HAP-1 (cell line): ENCODE measurements around the gene PLCXD1.

ENCODE experiments used
- DNase-seq, 2 experiments: peaks; one replicate each; pipeline ENCODE4 v3.0.0-alpha.2; 2016 to 2020; ENCODE audit warnings: low spot score in 2 of 2
- H3K27me3 ChIP-seq: fragments of 250-450 bp; sonication (Bioruptor Pico); 2 replicates; pipeline ENCODE4 v1.5.1; 2020; ENCODE audit warnings: low read depth, mild to moderate bottlenecking, moderate library complexity
- H3K36me3 ChIP-seq: fragments of 250-450 bp; sonication (Bioruptor Pico); replicated peaks from 2 replicates; pipeline ENCODE4 v1.5.1; 2020; ENCODE audit warnings: mild to moderate bottlenecking
- H3K4me1 ChIP-seq: fragments of 250-450 bp; sonication (Bioruptor Pico); 2 replicates; pipeline ENCODE4 v1.5.1; 2020; ENCODE audit warnings: mild to moderate bottlenecking
- H3K4me3 ChIP-seq: fragments of 250-450 bp; sonication (Bioruptor Pico); 2 replicates; pipeline ENCODE4 v1.5.1; 2020; ENCODE audit warnings: mild to moderate bottlenecking, moderate library complexity
- H3K9me3 ChIP-seq: fragments of 250-450 bp; sonication (Bioruptor Pico); 2 replicates; pipeline ENCODE4 v1.5.1; 2020; ENCODE audit warnings: mild to moderate bottlenecking, moderate library complexity
- in situ Hi-C: fragments of 300-500 bp; cut with MboI; formaldehyde crosslinking; loops from 3 replicates; pipeline ENCODE4 v1.14.3; 2020; ENCODE audit warnings: low sequenced_read_pairs, inconsistent platforms, mixed read lengths

PLCXD1 gene

DNA sequence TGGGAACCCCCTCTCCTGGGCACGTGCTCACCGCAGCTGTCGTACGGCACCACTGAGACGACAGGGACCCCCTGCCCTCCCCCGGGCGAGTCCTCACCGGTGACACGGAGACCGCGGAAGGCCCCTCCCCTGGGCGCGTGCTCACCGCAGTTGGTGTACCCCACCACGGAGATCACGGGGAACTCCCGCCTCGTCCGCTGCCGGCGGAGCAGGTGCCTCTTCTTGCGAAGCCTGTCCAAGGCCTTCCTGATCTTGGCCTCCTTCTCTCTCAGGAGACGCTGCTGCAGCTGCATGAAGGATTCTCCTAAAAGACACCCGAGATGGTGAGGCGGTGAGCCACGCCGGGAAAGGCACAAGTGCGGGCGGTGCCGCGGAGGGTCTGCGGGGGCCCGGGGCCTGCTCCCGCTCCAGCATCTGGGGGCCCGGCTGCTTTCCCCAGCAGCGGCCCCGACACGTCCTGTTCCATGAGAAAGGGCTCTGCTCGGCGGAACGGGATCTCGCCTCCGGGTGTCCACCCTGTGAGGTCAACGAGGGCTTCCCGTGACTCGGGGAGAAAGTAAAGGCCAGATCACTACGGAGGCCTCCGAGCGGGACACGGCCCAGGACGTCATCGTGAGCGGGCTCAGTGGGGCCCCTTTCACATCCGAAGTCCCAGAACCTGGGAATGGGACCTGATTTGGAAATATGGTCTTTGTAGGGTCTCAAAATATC, 31.6 kb downstream of the PLCXD1 start:
- in situ Hi-C loops, result no loop called here
- DNase-seq, result no peak
- Histone ChIP-seq H3K9me3 (no peaks in the 10 kb centered on the region), H3K27me3 (no peaks in the 10 kb centered on the region), H3K4me3 (no peak overlapping the region), H3K4me1 (no peaks in the 10 kb centered on the region), H3K36me3 (peaks cover 40% of the 10 kb centered on the region)

DNA sequence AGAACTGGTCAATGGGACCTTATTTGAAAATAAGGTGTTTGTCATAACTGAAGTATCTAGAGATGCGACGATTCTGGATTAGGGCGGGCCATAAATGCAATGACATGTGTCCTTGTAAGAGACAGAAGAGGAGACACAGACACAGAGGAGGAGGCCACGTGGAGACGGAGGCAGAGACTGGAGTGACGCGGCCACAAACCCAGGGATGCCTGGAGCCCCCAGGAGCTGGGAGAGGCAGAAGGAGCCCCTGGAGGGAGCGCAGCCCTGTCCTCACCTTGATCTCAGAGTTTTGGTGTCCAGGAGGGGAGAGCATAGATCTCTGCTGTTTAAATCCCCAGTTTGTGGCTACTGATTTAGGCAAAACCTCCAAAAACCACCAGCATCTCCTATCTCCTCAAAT, 32.4 kb downstream of the PLCXD1 start:
- H3K36me3 ChIP-seq, result peaks cover 37% of the 10 kb centered on the region

DNA sequence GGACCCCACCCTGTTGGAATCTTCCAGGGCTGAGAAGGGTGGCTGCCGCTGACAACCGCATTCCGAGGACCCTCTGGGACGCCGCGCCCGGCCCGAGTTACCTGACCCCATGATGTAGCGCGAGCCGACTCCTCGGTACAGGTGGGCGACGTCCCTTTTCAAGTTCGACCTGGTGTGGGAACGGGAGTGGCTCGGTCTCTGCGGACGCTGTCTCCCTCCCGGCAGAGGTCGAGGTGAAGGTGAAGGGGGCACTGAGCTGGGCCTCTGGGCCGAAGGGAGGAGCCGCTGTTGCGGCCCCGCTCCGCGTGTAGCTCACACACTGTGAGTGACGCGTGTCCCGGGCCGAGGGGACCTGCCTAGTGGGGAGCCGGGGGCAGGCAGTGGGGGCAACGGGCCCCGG, 32.9 kb downstream of the PLCXD1 start:
- no peak for DNase-seq
- Histone ChIP-seq H3K4me3 (no peak overlapping the region), H3K9me3 (no peaks in the 10 kb centered on the region), H3K27me3 (no peaks in the 10 kb centered on the region), H3K4me1 (no peaks in the 10 kb centered on the region), H3K36me3 (peaks cover 36% of the 10 kb centered on the region)
- in situ Hi-C loops, result no loop called here

More for the DNA sequence above, 32.4 kb downstream of the PLCXD1 start:
- no peak for DNase-seq
- Histone ChIP-seq H3K9me3 (no peaks in the 10 kb centered on the region), H3K4me3 (no peak overlapping the region), H3K4me1 (no peaks in the 10 kb centered on the region), H3K27me3 (no peaks in the 10 kb centered on the region)
- in situ Hi-C loops, result no loop called here

DNA sequence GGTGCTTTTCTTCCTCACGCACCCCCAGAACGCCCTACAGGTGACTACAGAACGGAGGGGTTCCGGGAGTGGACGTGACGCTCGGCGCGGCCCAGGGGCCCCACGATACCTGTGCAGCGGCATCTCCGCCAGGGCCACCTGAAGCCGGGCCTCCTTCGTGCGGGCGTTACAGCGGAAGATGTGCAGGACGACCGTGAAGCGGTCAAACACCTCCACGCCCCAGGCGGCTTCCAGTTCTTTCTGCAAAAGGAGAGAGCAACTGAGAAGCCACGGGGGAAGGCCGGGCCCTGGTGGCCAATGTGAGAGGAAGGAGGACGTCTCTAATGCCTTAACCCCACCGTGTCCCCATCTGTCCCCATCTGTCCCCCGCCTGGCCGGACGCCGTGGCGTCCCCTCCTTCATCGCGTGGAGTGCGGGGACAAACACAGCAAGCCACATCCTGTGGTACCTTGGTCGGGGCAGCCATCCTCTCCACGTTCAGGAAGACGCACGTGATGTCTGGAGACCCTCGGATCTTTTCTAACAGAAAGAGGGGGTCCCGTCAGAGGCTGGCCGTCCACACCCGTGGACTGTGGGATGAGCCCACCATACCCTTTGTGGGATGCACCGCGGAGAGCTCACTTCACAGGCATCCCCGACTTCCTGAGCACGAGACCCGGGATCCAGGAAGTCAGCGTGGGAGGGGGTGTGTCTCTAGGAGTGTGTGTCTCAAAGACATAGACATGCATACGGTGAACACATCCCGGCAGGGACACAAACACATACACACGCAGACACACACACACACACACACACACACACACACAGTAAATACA, 33.8 kb downstream of the PLCXD1 start:
- no peaks in the 10 kb centered on the region for H3K27me3 ChIP-seq
- in situ Hi-C loops, result loop anchor here (5.0 kb wide), 1 partner anchor 38 kb away; no protein-coding TSS in a partner anchor
- peaks cover 34% of the 10 kb centered on the region for H3K36me3 ChIP-seq
- no peak for DNase-seq
- no peak overlapping the region for H3K4me3 ChIP-seq
- no peaks in the 10 kb centered on the region for H3K4me1 ChIP-seq
- H3K9me3 ChIP-seq, result no peaks in the 10 kb centered on the region

DNA sequence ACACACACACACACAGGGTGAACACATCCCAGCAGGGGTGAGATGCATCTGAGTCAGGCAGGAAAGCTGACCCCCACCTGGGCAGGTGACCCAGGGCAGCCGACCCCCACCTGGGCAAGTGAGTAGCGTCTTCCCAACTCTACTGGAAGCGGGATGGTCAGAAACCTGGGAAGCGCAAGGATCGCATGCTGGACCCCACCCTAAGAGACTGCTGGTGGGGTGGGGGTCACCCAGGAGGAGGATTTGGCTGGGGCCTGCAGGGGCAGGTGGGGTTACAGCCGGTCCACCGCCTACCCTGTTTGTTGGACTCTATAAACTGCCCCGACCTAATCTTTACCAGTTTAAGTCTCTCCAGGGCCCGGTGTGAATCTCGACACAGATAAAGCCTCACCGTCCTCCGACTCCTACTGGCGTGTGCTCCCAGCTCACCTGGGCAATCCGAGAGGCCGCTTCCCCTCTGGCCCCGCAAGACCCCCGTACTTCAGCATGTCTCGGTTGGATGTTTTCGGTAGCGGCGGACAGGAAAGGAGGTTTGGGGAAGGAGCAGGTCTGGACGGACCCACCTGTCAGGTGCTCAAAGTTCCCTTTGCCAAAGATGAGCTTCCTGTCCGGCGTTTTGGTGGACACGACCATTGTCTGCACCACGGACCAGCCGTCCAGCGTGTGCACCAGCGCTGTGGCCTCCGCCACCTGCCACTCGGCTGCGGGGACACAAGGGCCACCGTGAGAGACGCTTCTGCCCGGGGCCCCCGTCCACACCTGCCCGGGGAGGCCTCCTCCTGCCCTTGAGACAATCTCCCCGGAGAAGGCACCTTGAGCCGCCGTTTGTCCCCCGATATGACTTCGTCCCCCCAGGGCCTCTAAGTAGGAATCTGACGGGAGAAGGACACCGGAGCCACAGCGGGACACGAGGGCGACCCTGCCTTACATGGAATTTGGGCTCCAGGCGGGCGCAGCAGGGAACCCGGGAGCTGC, 35.5 kb downstream of the PLCXD1 start:
- in situ Hi-C loops, result loop anchor here (5.0 kb wide), 1 partner anchor 39 kb away; no protein-coding TSS in a partner anchor
- no peaks in the 10 kb centered on the region for H3K27me3 ChIP-seq
- H3K4me1 ChIP-seq, result no peaks in the 10 kb centered on the region
- H3K9me3 ChIP-seq, result no peaks in the 10 kb centered on the region
- H3K4me3 ChIP-seq, result 0 out of 2 replicates have a peak overlapping the region, but pooled peaks have one; percentile 10
- H3K36me3 ChIP-seq, result peaks cover 30% of the 10 kb centered on the region
- DNase-seq, result no peak

DNA sequence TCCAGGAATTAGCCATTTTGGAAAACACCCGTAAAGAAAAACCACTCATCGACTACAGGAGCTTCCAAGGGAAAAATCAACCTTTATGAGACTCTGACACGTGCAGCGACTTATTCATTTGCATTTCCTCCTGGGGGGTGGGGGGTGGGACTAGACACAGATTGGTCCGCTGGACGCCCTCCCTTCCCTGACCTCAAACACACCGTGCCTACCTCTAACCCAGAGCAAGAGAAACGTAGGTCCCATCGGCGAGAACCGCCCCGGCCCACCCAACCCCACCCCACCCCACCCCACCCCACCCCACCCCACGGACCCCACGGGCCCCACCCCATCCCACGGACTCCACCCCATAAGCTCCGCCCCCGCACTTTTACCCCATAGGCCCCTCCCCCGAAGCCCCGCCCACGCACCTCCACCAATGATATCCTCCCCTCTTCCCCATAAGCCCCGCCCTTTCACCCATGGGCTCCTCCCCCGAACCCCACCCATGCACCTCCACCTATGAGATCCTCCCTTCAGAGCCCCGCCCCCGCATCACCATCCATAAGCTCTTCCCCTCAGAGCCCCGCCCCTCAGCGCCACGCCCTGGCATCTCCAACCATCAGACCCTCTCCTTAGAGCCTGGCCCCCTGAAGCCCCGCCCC, 36.4 kb downstream of the PLCXD1 start:
- no peak for DNase-seq
- Histone ChIP-seq H3K4me3 (peak overlapping the region; percentile 94; the same call in 1 of the 2 replicates), H3K9me3 (no peaks in the 10 kb centered on the region), H3K27me3 (no peaks in the 10 kb centered on the region), H3K36me3 (peaks cover 24% of the 10 kb centered on the region), H3K4me1 (no peaks in the 10 kb centered on the region)
- in situ Hi-C loops, result loop anchor here (5.0 kb wide), 1 partner anchor 40 kb away; no protein-coding TSS in a partner anchor

DNA sequence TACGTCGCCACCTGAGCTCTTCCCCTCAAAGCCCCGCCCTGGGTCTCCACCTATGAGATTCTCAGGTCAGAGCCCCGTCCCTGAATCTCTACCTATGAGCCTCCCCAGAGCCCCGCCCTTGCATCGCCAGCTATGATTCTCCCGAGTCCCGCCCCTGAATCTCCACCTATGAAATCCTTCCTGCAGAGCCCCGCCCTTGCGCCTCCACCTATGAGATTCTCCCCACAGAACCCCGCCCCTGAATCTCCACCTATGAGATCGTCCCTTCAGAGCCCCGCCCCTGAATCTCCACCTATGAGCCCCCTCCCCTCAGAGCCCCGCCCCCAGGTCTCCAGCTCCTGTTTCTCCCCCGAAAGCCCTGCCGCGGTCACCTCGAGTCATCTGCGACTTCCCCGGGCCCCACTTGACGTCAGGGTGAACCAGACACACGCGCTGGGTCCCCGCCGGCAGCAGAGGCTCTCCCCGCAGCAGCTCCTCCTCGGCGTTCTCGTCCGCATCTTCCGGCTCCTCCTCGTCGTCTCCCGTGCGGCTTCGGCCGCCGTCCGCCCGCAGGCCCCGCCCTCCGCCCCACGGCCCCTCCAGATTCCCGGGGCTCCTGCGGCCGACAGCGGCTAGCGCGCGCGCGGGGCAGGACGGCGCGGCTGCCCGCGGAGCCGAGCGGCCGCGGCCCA, 37.0 kb downstream of the PLCXD1 start:
- no peaks in the 10 kb centered on the region for H3K27me3 ChIP-seq
- H3K9me3 ChIP-seq, result no peaks in the 10 kb centered on the region
- in situ Hi-C loops, result loop anchor here (5.0 kb wide), 1 partner anchor 41 kb away; no protein-coding TSS in a partner anchor
- peak; percentile 99 to 100 for DNase-seq
- peaks cover 18% of the 10 kb centered on the region for H3K36me3 ChIP-seq
- no peaks in the 10 kb centered on the region for H3K4me1 ChIP-seq
- peak overlapping the region; percentile 94 for H3K4me3 ChIP-seq

DNA sequence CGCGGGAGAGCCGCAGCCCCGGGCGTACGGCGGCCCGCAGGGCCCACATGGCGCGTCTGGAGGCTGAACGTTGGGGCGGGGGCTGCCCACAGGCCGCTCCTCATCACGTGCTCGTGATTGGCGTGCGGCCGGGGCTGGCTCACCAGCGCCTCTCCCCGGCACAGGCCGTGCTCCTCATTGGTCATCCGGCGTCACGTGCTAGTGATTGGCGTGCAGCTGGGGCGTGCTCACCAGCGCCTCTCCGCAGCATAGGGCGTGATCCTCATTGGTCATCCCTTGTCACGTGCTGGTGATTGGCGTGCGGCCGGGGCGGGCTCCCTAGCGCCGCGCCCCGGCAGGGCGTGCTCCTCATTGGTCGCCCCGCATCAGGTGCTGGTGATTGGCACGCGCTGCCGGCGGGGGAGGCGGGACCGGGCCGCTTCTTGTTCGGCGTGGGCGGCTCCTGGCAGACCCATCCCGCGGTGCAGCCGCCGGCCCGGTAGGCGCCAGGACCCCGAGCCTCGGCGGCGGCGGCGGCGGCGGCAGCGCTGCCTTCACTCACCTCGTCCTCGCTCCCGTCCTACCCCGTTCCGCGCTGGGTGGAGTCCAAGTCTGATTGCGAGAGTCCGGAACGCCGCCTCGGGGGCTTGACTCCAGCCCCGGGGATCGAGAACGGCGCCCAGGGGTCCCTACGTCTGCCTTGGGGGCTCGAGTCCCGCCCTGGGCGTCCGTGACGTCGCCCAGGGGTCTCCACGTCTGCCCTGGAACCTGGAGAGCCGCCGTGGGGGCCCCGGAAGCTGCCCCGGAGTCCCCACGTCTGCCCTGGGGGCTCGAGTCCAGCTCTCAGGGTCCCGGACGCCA, 37.8 kb downstream of the PLCXD1 start, which contains the start of gene GTPBP6:
Gene GTPBP6, minus strand, starts transcription at position 58 of the 840 bp plus-strand sequence. Its CDS starts 9 bp downstream, at position 49.
- DNase-seq, result peak; percentile 98 to 99
- no peaks in the 10 kb centered on the region for H3K9me3 ChIP-seq
- no peaks in the 10 kb centered on the region for H3K27me3 ChIP-seq
- H3K4me1 ChIP-seq, result no peaks in the 10 kb centered on the region
- peak within 1 kb of the TSS; percentile 94 for H3K4me3 ChIP-seq
- in situ Hi-C loops, result loop anchor here (5.0 kb wide), 1 partner anchor 42 kb away; no protein-coding TSS in a partner anchor
- peaks cover 10% of the 10 kb centered on the region for H3K36me3 ChIP-seq

DNA sequence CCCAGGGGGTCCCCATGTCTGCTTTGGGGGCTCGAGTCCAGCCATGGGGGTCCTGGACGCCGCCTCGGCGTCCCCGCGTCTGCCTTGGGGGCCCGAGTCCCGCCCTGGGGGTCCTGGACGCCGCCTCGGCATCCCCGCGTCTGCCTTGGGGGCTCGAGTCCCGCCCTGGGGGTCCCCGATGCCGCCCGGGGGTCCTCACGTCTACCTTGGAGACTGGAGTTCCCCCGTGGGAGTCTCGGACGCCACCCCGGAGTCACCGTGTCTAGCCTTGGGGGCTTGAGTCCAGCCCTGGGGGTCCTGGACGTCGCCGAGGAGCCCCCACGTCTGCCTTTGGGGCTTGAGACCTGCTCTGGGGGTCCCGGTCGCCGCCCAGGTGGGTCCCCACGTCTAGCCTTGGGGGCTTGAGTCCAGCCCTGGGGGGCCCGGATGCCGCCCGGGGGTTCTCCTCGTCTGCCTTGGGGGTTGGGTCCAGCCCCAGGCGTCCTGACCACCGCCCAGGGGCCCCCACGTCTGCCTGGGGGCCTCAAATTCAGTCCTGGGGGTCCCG, 38.5 kb downstream of the PLCXD1 start:
- peaks cover 7% of the 10 kb centered on the region for H3K36me3 ChIP-seq
- no peaks in the 10 kb centered on the region for H3K4me1 ChIP-seq
- H3K27me3 ChIP-seq, result no peaks in the 10 kb centered on the region
- H3K4me3 ChIP-seq, result peak overlapping the region; percentile 94
- in situ Hi-C loops, result loop anchor here (5.0 kb wide), 1 partner anchor 42 kb away; no protein-coding TSS in a partner anchor
- peak in 1 of 2 experiments; percentile 13 for DNase-seq
- no peaks in the 10 kb centered on the region for H3K9me3 ChIP-seq

DNA sequence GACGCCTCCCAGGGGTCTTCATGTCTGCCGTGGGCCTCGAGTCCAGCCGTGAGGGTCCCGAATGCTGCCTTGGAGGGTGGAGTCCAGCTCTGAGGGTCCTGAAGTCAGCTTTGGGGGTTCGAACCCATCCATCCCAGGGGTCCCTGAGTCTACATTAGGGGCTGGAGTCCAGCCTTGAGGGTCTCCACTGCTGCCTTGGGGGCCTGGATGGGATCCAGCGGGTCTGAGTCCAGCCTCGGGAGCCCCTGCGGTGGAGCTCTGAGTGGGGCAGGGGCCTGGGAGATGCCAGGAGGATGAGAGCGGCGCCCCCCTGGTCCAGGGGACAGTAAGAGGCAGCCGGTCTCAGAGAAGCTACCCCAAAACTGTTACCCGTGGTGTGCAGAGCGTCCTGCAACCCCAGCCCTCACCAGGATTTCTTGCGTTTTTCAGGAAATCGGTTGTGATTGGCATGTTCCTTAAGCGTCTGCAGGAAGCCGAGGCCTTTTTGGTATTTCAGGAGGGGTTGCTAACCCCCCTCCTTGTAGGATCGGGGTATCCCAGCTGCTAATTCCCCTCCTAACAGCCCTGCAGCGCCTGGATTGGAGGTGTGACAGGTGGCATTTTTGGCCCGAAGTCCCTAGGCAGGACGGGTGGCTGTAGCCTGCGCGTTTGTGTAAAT, 39.1 kb downstream of the PLCXD1 start:
- in situ Hi-C loops, result no loop called here
- no peaks in the 10 kb centered on the region for H3K27me3 ChIP-seq
- no peaks in the 10 kb centered on the region for H3K4me1 ChIP-seq
- peak in 1 of 2 experiments; percentile 40 for DNase-seq
- no peaks in the 10 kb centered on the region for H3K9me3 ChIP-seq
- peaks cover under 1% of the 10 kb centered on the region for H3K36me3 ChIP-seq
- H3K4me3 ChIP-seq, result peak overlapping the region; percentile 94
